GM23338 (cell line): ENCODE results near the gene TYRO3. TPM values are rescaled to one million over a fixed set of nuclear protein-coding genes. Genes with fewer than 3 reads are reported as not detected.

Source experiments
- ATAC-seq: fragments of 200-7000 bp; cut with Tn5 transposase; 3 replicates; pipeline ENCODE4 v1.9.1; 2020
- DNase-seq: peaks from one replicate; pipeline ENCODE4 v3.0.0-alpha.2; 2015; ENCODE audit warnings: low spot score
- H2AFZ ChIP-seq: fragments of 200-600 bp; sonication (generic); 2 replicates; pipeline ENCODE4 v1.8.0; 2016; ENCODE audit warnings: antibody characterized with exemption, mild to moderate bottlenecking, moderate library complexity
- H3F3A ChIP-seq: fragments of 200-600 bp; sonication (generic); replicated peaks from 2 replicates; pipeline ENCODE4 v1.8.0; 2017; ENCODE audit warnings: antibody characterized with exemption, mixed run types, low read depth
- H3K27ac ChIP-seq: fragments of 200-600 bp; sonication (generic); 2 replicates; pipeline ENCODE4 v1.6.1; 2016; ENCODE audit warnings: low read depth
- H3K27me3 ChIP-seq: fragments of 200-600 bp; sonication (generic); 2 replicates; pipeline ENCODE4 v1.8.0; 2016; ENCODE audit warnings: mild to moderate bottlenecking, mixed run types, moderate library complexity; ENCODE audit not compliant: insufficient read depth
- H3K36me3 ChIP-seq: fragments of 200-600 bp; sonication (generic); 2 replicates; pipeline ENCODE4 v1.8.0; 2016; ENCODE audit warnings: mild to moderate bottlenecking; ENCODE audit not compliant: insufficient read depth
- H3K4me1 ChIP-seq: fragments of 200-600 bp; sonication (generic); 2 replicates; pipeline ENCODE4 v1.8.0; 2016; ENCODE audit warnings: mild to moderate bottlenecking, moderate library complexity; ENCODE audit not compliant: insufficient read depth
- H3K4me2 ChIP-seq: fragments of 200-600 bp; sonication (generic); 2 replicates; pipeline ENCODE4 v1.7.1; 2017; ENCODE audit warnings: mixed run types
- H3K4me3 ChIP-seq: fragments of 200-600 bp; sonication (generic); 2 replicates; pipeline ENCODE4 v1.6.1; 2016; ENCODE audit warnings: mixed run types
- H3K79me2 ChIP-seq: fragments of 200-600 bp; sonication (generic); replicated peaks from 2 replicates; pipeline ENCODE4 v1.8.0; 2017; ENCODE audit warnings: mild to moderate bottlenecking; ENCODE audit not compliant: insufficient read depth
- H3K9me2 ChIP-seq: fragments of 200-600 bp; sonication (generic); 2 replicates; pipeline ENCODE4 v1.8.0; 2017; ENCODE audit not compliant: insufficient read depth
- H4K20me1 ChIP-seq: fragments of 200-600 bp; sonication (generic); replicated peaks from 2 replicates; pipeline ENCODE4 v1.8.0; 2017; ENCODE audit warnings: mild to moderate bottlenecking; ENCODE audit not compliant: insufficient read depth
- H3K27ac Mint-ChIP-seq: 2 replicates; pipeline ENCODE4 v1.8.0; 2020; ENCODE audit warnings: inconsistent platforms, mild to moderate bottlenecking, moderate library complexity, mixed read lengths
- H3K27me3 Mint-ChIP-seq: 3 replicates; pipeline ENCODE4 v1.8.0; 2022; ENCODE audit warnings: low read depth, mild to moderate bottlenecking, moderate library complexity, mixed read lengths, inconsistent platforms; ENCODE audit not compliant: insufficient read depth, poor library complexity
- H3K36me3 Mint-ChIP-seq: 3 replicates; pipeline ENCODE4 v1.8.0; 2021; ENCODE audit warnings: low read depth, mild to moderate bottlenecking, inconsistent platforms, moderate library complexity, mixed read lengths
- H3K4me1 Mint-ChIP-seq: 3 replicates; pipeline ENCODE4 v1.8.0; 2020; ENCODE audit warnings: mild to moderate bottlenecking, inconsistent platforms, mixed read lengths
- H3K4me3 Mint-ChIP-seq: 3 replicates; pipeline ENCODE4 v1.8.0; 2021; ENCODE audit warnings: moderate library complexity, mild to moderate bottlenecking, inconsistent platforms, mixed read lengths
- H3K9me3 Mint-ChIP-seq: 3 replicates; pipeline ENCODE4 v1.8.0; 2020; ENCODE audit warnings: moderate library complexity, mild to moderate bottlenecking, inconsistent platforms, mixed read lengths
- CREB1 ChIP-seq: fragments of 250-450 bp; sonication (Bioruptor Pico); IDR thresholded peaks from 2 replicates; pipeline ENCODE4 v1.5.0; 2020; ENCODE audit warnings: low read depth, mild to moderate bottlenecking, moderate library complexity
- ETS1 ChIP-seq: IDR thresholded peaks from 2 replicates; pipeline ENCODE4 v1.6.1; 2016; ENCODE audit warnings: antibody characterized with exemption
- EZH2 ChIP-seq: fragments of 200-600 bp; sonication (generic); IDR thresholded peaks from one replicate; pipeline ENCODE4 v1.8.0; 2017; ENCODE audit warnings: antibody characterized with exemption, mild to moderate bottlenecking, low read depth; ENCODE audit not compliant: unreplicated experiment
- EZH2phosphoT487 ChIP-seq: fragments of 200-600 bp; sonication (generic); IDR thresholded peaks from one replicate; pipeline ENCODE4 v1.8.1; 2018; ENCODE audit warnings: antibody characterized with exemption; ENCODE audit not compliant: unreplicated experiment
- JUNB ChIP-seq: IDR thresholded peaks from one replicate; pipeline ENCODE4 v1.6.1; 2016; ENCODE audit warnings: antibody characterized with exemption; ENCODE audit not compliant: unreplicated experiment
- NANOG ChIP-seq: IDR thresholded peaks from 2 replicates; pipeline ENCODE4 v1.6.1; 2016; ENCODE audit warnings: antibody characterized with exemption, borderline replicate concordance
- POLR2AphosphoS5 ChIP-seq: IDR thresholded peaks from 2 replicates; pipeline ENCODE4 v1.6.1; 2016; ENCODE audit warnings: antibody characterized with exemption, low read depth
- REST ChIP-seq: IDR thresholded peaks from one replicate; pipeline ENCODE4 v1.6.1; 2018; ENCODE audit warnings: antibody characterized with exemption; ENCODE audit not compliant: unreplicated experiment
- ZNF114 ChIP-seq: fragments of 250-450 bp; sonication (Bioruptor Pico); IDR thresholded peaks from 2 replicates; pipeline ENCODE4 v1.5.0; 2020; ENCODE audit warnings: mild to moderate bottlenecking, moderate library complexity
- ZNF331 ChIP-seq: fragments of 250-450 bp; sonication (Bioruptor Pico); IDR thresholded peaks from 2 replicates; pipeline ENCODE4 v1.5.0; 2020; ENCODE audit warnings: low read depth, mild to moderate bottlenecking, moderate library complexity
- ZNF462 ChIP-seq: fragments of 250-450 bp; sonication (Bioruptor Pico); IDR thresholded peaks from 2 replicates; pipeline ENCODE4 v1.5.0; 2020; ENCODE audit warnings: mild to moderate bottlenecking, moderate library complexity
- polyA plus RNA-seq: library from polyadenylated mRNA; unstranded; fragments of >200 nt; fragmentation: Nextera tagmentation; extraction: Ambion mirVana; gene quantifications from 2 replicates; pipeline ENCODE4 v1.2.1, GENCODE V29; 2016
- total RNA-seq: library from RNA; depleted of rRNA; stranded (reverse); fragments of >200 nt; shearing (Covaris generic); gene quantifications from 2 replicates; pipeline ENCODE4 v1.2.3, GENCODE V29; 2014

The TYRO3 gene
- total and polyA plus RNA-seq, 2 experiments from 2014 or later = 32.6 to 61.0 TPM

GRCh38 chr15:41545218-41545617 lies 13.8 kb upstream of the TYRO3 start:
- H3K4me3 Mint-ChIP-seq = peak overlapping the region; percentile 90
- H3K4me1 Mint-ChIP-seq = peaks cover 2% of the 10 kb centered on the region; the same call in 2 of the 3 replicates
- no peaks in the 10 kb centered on the region for H4K20me1 ChIP-seq
- no peak for DNase-seq
- peaks cover 5% of the 10 kb centered on the region for H3K27me3 Mint-ChIP-seq
- no peaks in the 10 kb centered on the region for H3K27me3 ChIP-seq
- no peak overlapping the region for H2AFZ ChIP-seq
- H3K79me2 ChIP-seq = peaks cover 28% of the 10 kb centered on the region
- no peaks in the 10 kb centered on the region for H3K36me3 ChIP-seq
- H3K9me2 ChIP-seq = no peaks in the 10 kb centered on the region
- no peak for ATAC-seq
- H3K27ac Mint-ChIP-seq = no peak overlapping the region
- no peak for TF ChIP-seq ETS1
- no peak for TF ChIP-seq POLR2AphosphoS5
- TF ChIP-seq ZNF114 (CRISPR knock-in tag) = no peak
- no peak for TF ChIP-seq EZH2phosphoT487
- no peak for TF ChIP-seq REST
- no peak for TF ChIP-seq CREB1 (CRISPR knock-in tag)
- TF ChIP-seq ZNF462 (CRISPR knock-in tag) = no peak
- no peak for TF ChIP-seq ZNF331 (CRISPR knock-in tag)
- TF ChIP-seq NANOG = no peak
- no peak for TF ChIP-seq EZH2
- TF ChIP-seq JUNB = no peak
- no peaks in the 10 kb centered on the region for H3K36me3 Mint-ChIP-seq
- no peaks in the 10 kb centered on the region for H3K9me3 Mint-ChIP-seq
- no peaks in the 10 kb centered on the region for H3K4me1 ChIP-seq
- no peak overlapping the region for H3K4me3 ChIP-seq
- H3F3A ChIP-seq = no peaks in the 10 kb centered on the region
- no peak overlapping the region for H3K4me2 ChIP-seq
- H3K27ac ChIP-seq = no peak overlapping the region
